K562 (cell line): ENCODE results near the gene OXSR1. TPM values are rescaled to one million over a fixed set of nuclear protein-coding genes. Genes with fewer than 3 reads are reported as not detected.

Experiments
- ATF1 ChIP-seq, 2 experiments: fragments of 450-650 bp in 1 of 2; IDR thresholded peaks; 2 replicates each; pipeline ENCODE4 v1.6.1; 2016; ENCODE audit warnings: missing compliant biosample characterization in 1 of 2, missing genetic modification characterization in 1 of 2
- FOS ChIP-seq: IDR thresholded peaks from 3 replicates; pipeline ENCODE4 v1.6.1; 2011; ENCODE audit not compliant: insufficient read length; ENCODE audit errors: extremely low read depth
- FUS ChIP-seq: fragments of 200-400 bp; formaldehyde crosslinking; optimal IDR thresholded peaks from 2 replicates; pipeline ENCODE3; 2017; ENCODE audit warnings: low read depth, low read length
- HDAC6 ChIP-seq: IDR thresholded peaks from 2 replicates; pipeline ENCODE4 v1.6.1; 2012; ENCODE audit warnings: low read depth, mild to moderate bottlenecking, control low read depth, inconsistent platforms, low read length, moderate library complexity
- KDM1A ChIP-seq, 2 experiments: fragments of 450-650 bp; IDR thresholded peaks; 2 replicates each; pipeline ENCODE4 v1.6.1; 2016; ENCODE audit warnings: mild to moderate bottlenecking in 2 of 2
- KDM2B ChIP-seq: fragments of 250-450 bp; sonication (Bioruptor Pico); IDR thresholded peaks from 2 replicates; pipeline ENCODE4 v1.8.0; 2021; ENCODE audit warnings: mild to moderate bottlenecking, moderate library complexity
- MYBL2 ChIP-seq, 2 experiments: fragments of 450-650 bp in 1 of 2; sonication (generic) in 1 of 2; formaldehyde crosslinking in 1 of 2; IDR thresholded peaks; 2 replicates each; pipeline versions ENCODE4 v1.6.1 to v1.8.1; 2017 to 2022; ENCODE audit warnings: borderline replicate concordance in 1 of 2, inconsistent platforms in 1 of 2, low read depth in 1 of 2, mild to moderate bottlenecking in 1 of 2, missing genetic modification reagents in 1 of 2, moderate library complexity in 1 of 2
- NFE2 ChIP-seq: IDR thresholded peaks from 2 replicates; pipeline ENCODE4 v1.6.1; 2014; ENCODE audit warnings: antibody characterized with exemption, low read depth
- NFXL1 ChIP-seq: fragments of 450-650 bp; formaldehyde crosslinking; IDR thresholded peaks from 2 replicates; pipeline ENCODE4 v1.4.0; 2021; ENCODE audit warnings: mild to moderate bottlenecking
- NUFIP1 ChIP-seq: fragments of 450-650 bp; IDR thresholded peaks from 2 replicates; pipeline ENCODE4 v1.6.1; 2018; ENCODE audit not compliant: partially characterized antibody
- SMAD2 ChIP-seq: fragments of 150-350 bp; IDR thresholded peaks from 2 replicates; pipeline ENCODE4 v1.6.1; 2014; ENCODE audit warnings: low read depth, mild to moderate bottlenecking, low read length
- SMAD4 ChIP-seq: fragments of 250-450 bp; sonication (Bioruptor Pico); conservative IDR thresholded peaks from 2 replicates; pipeline ENCODE4 v1.8.0; 2021; ENCODE audit warnings: inconsistent platforms, mild to moderate bottlenecking, moderate library complexity
- SMARCC2 ChIP-seq: fragments of 450-650 bp; IDR thresholded peaks from 2 replicates; pipeline ENCODE4 v1.6.1; 2017; ENCODE audit warnings: antibody characterized with exemption, moderate library complexity, mild to moderate bottlenecking, low read depth
- SNIP1 ChIP-seq: fragments of 450-650 bp; IDR thresholded peaks from 2 replicates; pipeline ENCODE4 v1.7.1; 2017; ENCODE audit warnings: low read depth, mild to moderate bottlenecking
- ZNF232 ChIP-seq: sonication (generic); formaldehyde crosslinking; IDR thresholded peaks from 2 replicates; pipeline ENCODE4 v1.8.0; 2022; ENCODE audit warnings: mild to moderate bottlenecking, missing genetic modification reagents
- ZNF274 ChIP-seq: IDR thresholded peaks from 2 replicates; pipeline ENCODE4 v1.6.1; 2011; ENCODE audit warnings: low read depth, mild to moderate bottlenecking, low read length, moderate library complexity, borderline replicate concordance
- ZNF384 ChIP-seq: IDR thresholded peaks from 2 replicates; pipeline ENCODE4 v1.6.1; 2012; ENCODE audit warnings: low read depth, low read length, improper control_type of control experiment
- ZNF436 ChIP-seq: fragments of 250-450, 450-650 bp; sonication (Bioruptor Pico); formaldehyde crosslinking; IDR thresholded peaks from 2 replicates; pipeline ENCODE4 v1.7.0; 2020; ENCODE audit warnings: mild to moderate bottlenecking
- ZNF696 ChIP-seq: fragments of 250-450 bp; sonication (Bioruptor Pico); conservative IDR thresholded peaks from 2 replicates; pipeline ENCODE4 v1.4.0; 2020; ENCODE audit warnings: mild to moderate bottlenecking, moderate library complexity
- ZNF780A ChIP-seq: fragments of 250-450 bp; sonication (Bioruptor Pico); IDR thresholded peaks from 2 replicates; pipeline ENCODE4 v1.5.0; 2021; ENCODE audit warnings: mild to moderate bottlenecking
- polyA plus RNA-seq, 8 experiments: library from polyadenylated mRNA; depleted of rRNA in 4 of 8; stranded (reverse) in 5 of 8; unstranded in 3 of 8; fragments of >200 nt; fragmentation: Nextera tagmentation in 2 of 8; fragmentation: Illumina TruSeq in 1 of 8; extraction: Ambion mirVana in 2 of 8; extraction: Trizol in 1 of 8; gene quantifications; 2 replicates each; pipeline versions ENCODE4 v1.2.1 to v1.2.3, GENCODE V29; 2011 to 2014; ENCODE audit warnings: inconsistent platforms in 1 of 8, missing spikeins in 1 of 8
- total RNA-seq, 7 experiments: library from RNA; depleted of rRNA in 6 of 7; stranded (reverse); fragments of >200 nt in 6 of 7; fragmentation: Illumina TruSeq in 2 of 7; extraction: Trizol in 2 of 7; gene quantifications; 2 replicates each; pipeline versions ENCODE4 v1.2.1 to v1.2.3, GENCODE V29; 2011 to 2021; ENCODE audit warnings: low replicate concordance in 1 of 7
- TF ChIP-seq, protein P1 (sequence below): sonication (generic); formaldehyde crosslinking; IDR thresholded peaks from 2 replicates; pipeline ENCODE4 v1.8.1; 2023; ENCODE audit warnings: mild to moderate bottlenecking, missing genetic modification reagents, moderate library complexity
- TF ChIP-seq, protein P2 (sequence below): fragments of 450-650 bp; formaldehyde crosslinking; IDR thresholded peaks from 2 replicates; pipeline ENCODE4 v1.4.0; 2020; ENCODE audit warnings: mild to moderate bottlenecking, mixed read lengths
- TF ChIP-seq, protein P3 (sequence below), 2 experiments: fragments of 450-650 bp in 1 of 2; sonication (generic) in 1 of 2; formaldehyde crosslinking in 1 of 2; IDR thresholded peaks in 1 of 2; conservative IDR thresholded peaks in 1 of 2; 2 replicates each; pipeline versions ENCODE4 v1.6.1 to v1.8.1; 2016 to 2023; ENCODE audit warnings: mild to moderate bottlenecking in 2 of 2, moderate library complexity in 2 of 2, inconsistent platforms in 1 of 2, missing genetic modification reagents in 1 of 2
- TF ChIP-seq, protein P4 (sequence below): fragments of 250-450 bp; sonication (Bioruptor Pico); IDR thresholded peaks from 2 replicates; pipeline ENCODE4 v1.8.0; 2021; ENCODE audit warnings: moderate library complexity, mild to moderate bottlenecking, inconsistent platforms

Gene OXSR1
- total and polyA plus RNA-seq, 9 of the 15 experiments (the other 6 are each of a cell fraction or from before 2014, with no cell fraction given): 15.7 to 87.6 (median 48.7) TPM

DNA sequence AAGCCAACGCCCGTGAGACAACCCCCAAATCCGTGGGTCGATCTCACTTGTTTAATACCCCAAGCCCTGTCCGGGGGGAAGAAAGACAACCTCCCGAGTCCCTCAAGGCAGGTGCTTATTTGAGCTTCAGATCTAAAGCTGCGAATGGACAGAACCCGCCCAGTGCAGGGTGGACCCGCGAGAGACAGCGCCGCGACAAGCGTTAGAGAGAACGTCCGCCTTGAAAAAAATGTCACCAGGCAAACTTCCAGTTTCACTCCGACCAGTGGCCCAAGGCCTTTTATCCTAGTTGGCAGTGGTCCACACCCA is 740 bp upstream of the OXSR1 start (continued):
- TF ChIP-seq ZNF232 (CRISPR knock-in tag): no peak
- TF ChIP-seq, protein P1, sequence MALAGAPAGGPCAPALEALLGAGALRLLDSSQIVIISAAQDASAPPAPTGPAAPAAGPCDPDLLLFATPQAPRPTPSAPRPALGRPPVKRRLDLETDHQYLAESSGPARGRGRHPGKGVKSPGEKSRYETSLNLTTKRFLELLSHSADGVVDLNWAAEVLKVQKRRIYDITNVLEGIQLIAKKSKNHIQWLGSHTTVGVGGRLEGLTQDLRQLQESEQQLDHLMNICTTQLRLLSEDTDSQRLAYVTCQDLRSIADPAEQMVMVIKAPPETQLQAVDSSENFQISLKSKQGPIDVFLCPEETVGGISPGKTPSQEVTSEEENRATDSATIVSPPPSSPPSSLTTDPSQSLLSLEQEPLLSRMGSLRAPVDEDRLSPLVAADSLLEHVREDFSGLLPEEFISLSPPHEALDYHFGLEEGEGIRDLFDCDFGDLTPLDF: no peak; the same call in 1 of the 2 replicates
- TF ChIP-seq MYBL2 (IDR thresholded peaks at IDR 0.05; ENCODE audit: low read depth): no peak
- no peak for TF ChIP-seq MYBL2 (CRISPR knock-in tag; IDR thresholded peaks at IDR 0.05; ENCODE audit: borderline replicate concordance)
- TF ChIP-seq KDM2B (CRISPR knock-in tag): peak; percentile 35; the same call in 1 of the 2 replicates
- no peak for TF ChIP-seq KDM1A (IDR thresholded peaks at IDR 0.05)
- TF ChIP-seq, protein P2, sequence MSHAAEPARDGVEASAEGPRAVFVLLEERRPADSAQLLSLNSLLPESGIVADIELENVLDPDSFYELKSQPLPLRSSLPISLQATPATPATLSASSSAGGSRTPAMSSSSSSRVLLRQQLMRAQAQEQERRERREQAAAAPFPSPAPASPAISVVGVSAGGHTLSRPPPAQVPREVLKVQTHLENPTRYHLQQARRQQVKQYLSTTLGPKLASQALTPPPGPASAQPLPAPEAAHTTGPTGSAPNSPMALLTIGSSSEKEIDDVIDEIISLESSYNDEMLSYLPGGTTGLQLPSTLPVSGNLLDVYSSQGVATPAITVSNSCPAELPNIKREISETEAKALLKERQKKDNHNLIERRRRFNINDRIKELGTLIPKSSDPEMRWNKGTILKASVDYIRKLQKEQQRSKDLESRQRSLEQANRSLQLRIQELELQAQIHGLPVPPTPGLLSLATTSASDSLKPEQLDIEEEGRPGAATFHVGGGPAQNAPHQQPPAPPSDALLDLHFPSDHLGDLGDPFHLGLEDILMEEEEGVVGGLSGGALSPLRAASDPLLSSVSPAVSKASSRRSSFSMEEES (CRISPR knock-in tag): no peak
- TF ChIP-seq ATF1 (CRISPR knock-in tag; IDR thresholded peaks at IDR 0.05): no peak
- no peak for TF ChIP-seq ATF1 (tag; IDR thresholded peaks at IDR 0.05)
- peak; percentile 93 for TF ChIP-seq ZNF384
- TF ChIP-seq SMAD2: no peak
- no peak for TF ChIP-seq SNIP1
- TF ChIP-seq SMARCC2: peak; percentile 24; the same call in 1 of the 2 replicates
- TF ChIP-seq ZNF780A: no peak
- TF ChIP-seq ZNF274: no peak
- TF ChIP-seq NUFIP1: no peak
- TF ChIP-seq SMAD4 (CRISPR knock-in tag): peak; percentile 73; the same call in 1 of the 2 replicates
- TF ChIP-seq ZNF696 (CRISPR knock-in tag): no peak
- TF ChIP-seq, protein P3, sequence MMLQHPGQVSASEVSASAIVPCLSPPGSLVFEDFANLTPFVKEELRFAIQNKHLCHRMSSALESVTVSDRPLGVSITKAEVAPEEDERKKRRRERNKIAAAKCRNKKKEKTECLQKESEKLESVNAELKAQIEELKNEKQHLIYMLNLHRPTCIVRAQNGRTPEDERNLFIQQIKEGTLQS (IDR thresholded peaks at IDR 0.05): no peak
- TF ChIP-seq, protein P3 (CRISPR knock-in tag; conservative IDR thresholded peaks at IDR 0.05): no peak
- TF ChIP-seq FOS: no peak
- TF ChIP-seq, protein P4, sequence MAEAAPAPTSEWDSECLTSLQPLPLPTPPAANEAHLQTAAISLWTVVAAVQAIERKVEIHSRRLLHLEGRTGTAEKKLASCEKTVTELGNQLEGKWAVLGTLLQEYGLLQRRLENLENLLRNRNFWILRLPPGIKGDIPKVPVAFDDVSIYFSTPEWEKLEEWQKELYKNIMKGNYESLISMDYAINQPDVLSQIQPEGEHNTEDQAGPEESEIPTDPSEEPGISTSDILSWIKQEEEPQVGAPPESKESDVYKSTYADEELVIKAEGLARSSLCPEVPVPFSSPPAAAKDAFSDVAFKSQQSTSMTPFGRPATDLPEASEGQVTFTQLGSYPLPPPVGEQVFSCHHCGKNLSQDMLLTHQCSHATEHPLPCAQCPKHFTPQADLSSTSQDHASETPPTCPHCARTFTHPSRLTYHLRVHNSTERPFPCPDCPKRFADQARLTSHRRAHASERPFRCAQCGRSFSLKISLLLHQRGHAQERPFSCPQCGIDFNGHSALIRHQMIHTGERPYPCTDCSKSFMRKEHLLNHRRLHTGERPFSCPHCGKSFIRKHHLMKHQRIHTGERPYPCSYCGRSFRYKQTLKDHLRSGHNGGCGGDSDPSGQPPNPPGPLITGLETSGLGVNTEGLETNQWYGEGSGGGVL (CRISPR knock-in tag): no peak
- TF ChIP-seq NFXL1 (CRISPR knock-in tag): no peak
- no peak for TF ChIP-seq FUS
- TF ChIP-seq ZNF436: no peak
- TF ChIP-seq HDAC6: no peak
- TF ChIP-seq NFE2: no peak
